ENCODE measurements around the gene SCIN.
"Not testable (repeated sequence)": the region's sequence is repeated elsewhere in the genome, so short reads cannot be mapped to it uniquely, and the experiment has no call there.

SCIN gene

DNA sequence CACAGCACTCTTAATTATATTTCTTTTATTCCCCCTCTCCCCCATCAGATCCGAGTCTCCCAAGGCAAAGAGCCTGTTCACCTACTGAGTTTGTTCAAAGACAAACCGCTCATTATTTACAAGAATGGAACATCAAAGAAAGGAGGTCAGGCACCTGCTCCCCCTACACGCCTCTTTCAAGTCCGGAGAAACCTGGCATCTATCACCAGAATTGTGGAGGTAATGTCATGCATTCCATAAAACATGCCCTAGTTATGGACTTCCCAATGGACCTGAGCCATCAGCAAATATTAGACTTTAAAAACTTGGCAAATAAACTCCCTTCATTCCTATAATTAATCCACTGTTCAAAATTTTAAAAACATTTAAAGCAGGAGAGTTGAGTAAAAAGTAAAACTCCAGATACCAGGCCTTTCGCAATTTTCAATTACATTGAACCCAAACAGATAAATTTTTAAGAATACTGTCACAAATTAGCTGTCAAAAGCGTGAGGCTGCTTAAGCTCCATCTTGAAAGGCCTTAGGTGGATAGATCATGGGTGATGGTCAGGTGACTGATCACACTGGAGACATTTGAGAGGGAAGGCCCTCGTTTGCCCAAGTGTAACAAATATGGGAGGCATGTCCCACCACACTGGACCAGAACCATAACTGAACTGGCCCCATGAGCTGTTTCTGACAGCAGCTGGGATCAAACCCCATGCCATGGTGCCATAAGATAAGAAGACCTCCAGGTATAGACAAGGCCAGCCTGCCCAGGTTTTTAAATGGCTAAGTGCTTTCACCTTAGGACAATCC is 70.0 kb downstream of the SCIN start:
- no peak for DNase-seq
- intact Hi-C loops (cut with DNase I) = no loop called here

- DNase-seq = no peak
- intact Hi-C loops (cut with DNase I) = no loop called here
Measured at GRCh38 chr7:12641196-12641595, 70.7 kb downstream of the SCIN start.

- intact Hi-C loops (cut with DNase I) = no loop called here
- DNase-seq = no peak
Measured at GRCh38 chr7:12642508-12642907, 72.0 kb downstream of the SCIN start.

- DNase-seq = no peak
Measured at GRCh38 chr7:12643001-12643643, 72.6 kb downstream of the SCIN start.

GRCh38 chr7:12643644-12644043 is 73.1 kb downstream of the SCIN start:
- intact Hi-C loops (cut with DNase I) = no loop called here
- DNase-seq = no peak

More at GRCh38 chr7:12643001-12643643, 72.6 kb downstream of the SCIN start:
- intact Hi-C loops (cut with DNase I) = no loop called here

- intact Hi-C loops (cut with DNase I); DNase-seq: not testable (repeated sequence)
Measured at GRCh38 chr7:12645212-12645611, 74.7 kb downstream of the SCIN start.

- intact Hi-C loops (cut with DNase I) = no loop called here
- no peak for DNase-seq
Measured at GRCh38 chr7:12646139-12646538, 75.6 kb downstream of the SCIN start.

DNA sequence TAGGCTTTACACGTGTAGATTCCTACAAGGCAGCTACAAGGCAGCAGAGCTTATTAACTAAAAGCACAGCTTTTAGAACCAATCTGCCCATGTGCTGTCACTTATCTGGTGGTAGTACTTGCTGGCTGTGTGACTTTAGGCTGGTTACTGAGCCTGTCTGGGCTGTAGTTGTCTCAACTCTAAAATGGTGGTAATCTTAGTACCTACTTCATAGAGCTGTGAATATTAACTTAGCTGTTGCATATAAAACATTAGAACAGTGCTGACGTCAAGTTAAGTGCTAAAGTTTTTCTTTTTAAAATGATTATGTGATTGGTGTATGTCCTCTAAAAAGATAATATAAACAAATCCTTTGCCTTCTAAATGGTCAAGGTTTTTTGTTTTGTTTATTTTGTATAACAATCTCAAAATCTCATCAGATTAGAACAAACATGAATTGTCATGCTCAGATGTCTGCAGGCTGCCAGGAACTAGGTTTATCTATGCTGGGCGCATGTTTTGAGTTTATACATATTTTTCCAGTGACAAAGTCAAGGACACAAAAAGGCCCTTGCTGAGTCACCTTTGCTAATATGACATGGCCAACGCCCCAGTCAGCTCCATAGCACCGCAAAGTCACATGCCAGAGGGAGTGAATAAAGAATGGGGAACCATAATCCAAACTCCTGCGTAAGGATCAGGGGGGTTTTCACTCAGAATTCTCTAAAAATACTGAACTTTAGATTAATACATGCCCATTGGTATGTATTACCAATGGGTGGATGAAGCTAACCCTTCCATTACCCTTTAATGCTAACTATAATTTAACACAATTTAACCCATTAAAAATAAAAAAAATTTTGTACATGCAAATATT is 77.1 kb downstream of the SCIN start:
- DNase-seq = no peak
- intact Hi-C loops (cut with DNase I) = no loop called here

DNA sequence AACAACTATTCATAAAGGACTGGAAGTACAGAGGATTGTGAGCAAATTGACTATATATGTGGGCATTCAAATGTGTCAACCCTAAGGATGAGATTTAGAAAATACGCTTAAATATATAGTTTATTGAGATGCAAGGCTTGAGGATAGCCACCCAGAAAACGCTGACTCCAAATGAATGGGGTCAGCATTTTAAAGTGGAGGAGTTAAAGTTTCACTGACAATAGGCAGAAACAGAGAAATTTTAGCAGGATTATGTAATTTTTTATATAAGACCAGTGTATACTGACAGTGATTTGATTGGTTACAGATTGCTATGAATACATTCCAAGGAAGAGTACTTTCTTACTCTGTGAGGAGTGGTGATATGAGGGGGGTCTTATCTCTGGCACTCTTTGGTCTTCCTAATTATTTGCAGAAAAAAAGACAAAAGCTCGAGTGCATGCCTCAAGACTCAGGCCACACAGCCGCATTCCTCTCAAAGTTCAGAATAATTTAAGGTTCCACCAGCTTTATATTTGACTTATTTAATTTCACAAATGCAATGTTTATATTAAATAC is 78.3 kb downstream of the SCIN start:
- DNase-seq = no peak
- intact Hi-C loops (cut with DNase I) = no loop called here

- intact Hi-C loops (cut with DNase I) = no loop called here
- no peak for DNase-seq
Measured at GRCh38 chr7:12649348-12649747, 78.8 kb downstream of the SCIN start.

GRCh38 chr7:12650080-12650479 is 79.6 kb downstream of the SCIN start:
- no peak for DNase-seq
- intact Hi-C loops (cut with DNase I) = no loop called here

- intact Hi-C loops (cut with DNase I) = no loop called here
- no peak for DNase-seq
Measured at GRCh38 chr7:12653110-12653509, 82.6 kb downstream of the SCIN start.

DNA sequence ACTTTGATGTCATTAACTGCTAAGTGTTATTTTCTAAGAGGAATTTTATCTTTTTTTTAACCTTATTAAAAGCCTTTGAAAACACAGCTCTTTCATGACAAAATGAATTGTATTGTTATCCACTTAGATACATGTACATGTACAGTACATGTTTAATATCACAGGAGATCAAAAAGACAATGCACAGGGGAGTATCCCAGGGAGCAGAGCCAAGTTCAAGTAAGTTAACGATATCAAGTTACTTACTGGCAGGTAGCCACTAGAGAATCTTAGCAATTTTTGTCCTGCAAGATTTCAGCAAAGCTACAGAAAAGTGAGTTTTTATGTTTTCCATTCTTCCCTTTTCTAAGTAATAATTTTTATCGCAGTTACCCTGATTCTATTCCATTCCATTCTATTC is 83.0 kb downstream of the SCIN start:
- no peak for DNase-seq
- intact Hi-C loops (cut with DNase I) = no loop called here

- no peak for DNase-seq
- intact Hi-C loops (cut with DNase I) = no loop called here
Measured at GRCh38 chr7:12655161-12655560, 84.6 kb downstream of the SCIN start.

DNA sequence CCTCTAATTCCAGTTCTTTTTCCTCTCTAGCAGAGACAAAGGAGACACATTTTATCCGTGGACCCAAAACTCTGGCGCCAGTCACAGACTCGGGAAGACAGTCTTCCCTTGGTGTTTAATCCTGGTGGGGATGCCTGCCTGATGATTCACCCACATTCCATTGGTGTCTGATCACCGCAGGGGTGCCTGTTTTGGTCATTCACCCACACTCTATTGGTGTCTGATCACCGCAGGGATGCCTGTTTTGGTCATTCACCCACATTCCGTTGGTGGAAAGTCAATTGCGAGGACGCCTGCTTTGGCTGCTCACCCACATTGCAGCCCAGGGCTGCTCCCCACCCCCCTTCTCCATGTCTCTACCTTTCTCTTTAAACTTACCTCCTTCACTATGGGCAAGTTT is 89.9 kb downstream of the SCIN start:
- intact Hi-C loops (cut with DNase I); DNase-seq: not testable (repeated sequence)

DNA sequence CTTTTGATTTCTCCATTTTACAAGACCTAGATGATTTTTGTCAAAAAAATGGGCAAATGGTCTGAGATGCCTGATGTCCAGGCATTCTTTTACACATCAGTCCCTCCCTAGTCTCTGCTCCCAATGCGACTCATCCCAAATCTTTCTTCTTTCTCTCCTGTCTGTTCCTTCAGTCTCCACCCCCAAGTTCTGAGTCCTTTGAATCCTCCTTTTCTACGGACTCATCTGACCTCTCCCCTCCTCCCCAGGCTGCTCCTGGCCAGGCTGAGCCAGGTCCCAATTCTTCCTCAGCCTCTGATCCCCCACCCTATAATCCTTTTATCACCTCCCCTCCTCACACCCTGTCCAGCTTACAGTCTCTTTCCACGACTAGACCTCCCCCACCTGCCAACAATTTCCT is 90.5 kb downstream of the SCIN start:
- intact Hi-C loops (cut with DNase I); DNase-seq: not testable (repeated sequence)

GRCh38 chr7:12661581-12661980 is 91.1 kb downstream of the SCIN start:
- no peak for DNase-seq
- intact Hi-C loops (cut with DNase I) = no loop called here

DNA sequence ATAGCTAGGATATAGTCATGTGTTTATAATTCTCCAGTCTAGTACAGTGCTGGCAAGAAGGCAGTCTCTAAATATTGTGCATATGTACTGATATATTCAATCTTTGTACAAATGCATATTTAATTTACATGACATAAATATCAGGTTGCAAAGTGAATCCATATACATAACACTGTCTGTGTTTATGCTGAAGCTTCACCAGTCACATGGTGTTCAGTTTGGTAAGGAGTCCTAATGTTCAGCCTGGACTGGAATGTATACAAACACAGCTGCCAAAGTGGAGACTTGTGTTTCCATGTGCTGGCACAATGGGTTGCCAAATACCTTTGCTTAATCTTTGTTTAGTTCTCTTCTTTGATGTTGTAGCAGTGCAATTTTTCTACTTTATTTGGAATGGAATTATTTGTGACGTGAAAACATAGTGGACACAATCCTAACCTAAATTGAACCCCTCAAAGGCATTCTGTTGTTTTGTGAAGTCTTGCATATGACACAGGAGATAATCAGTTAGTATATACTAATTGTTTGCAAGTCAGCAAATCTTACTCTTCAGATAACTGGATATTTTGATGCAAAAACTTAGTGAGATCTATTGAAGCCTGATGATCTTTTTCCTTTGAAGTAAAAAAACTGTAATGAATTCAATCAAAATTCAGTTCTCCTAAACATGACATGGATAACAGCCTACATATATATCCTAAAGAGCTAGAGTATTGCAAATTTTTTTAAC is 99.6 kb downstream of the SCIN start:
- intact Hi-C loops (cut with DNase I) = no loop called here
- no peak for DNase-seq

Measured in head of caudate nucleus (tissue), 42 donors.